Vagina (tissue), 2 donors: Measurements from ENCODE around the gene RSU1. TPM values are rescaled to one million over a fixed set of nuclear protein-coding genes. Genes with fewer than 3 reads are reported as not detected.

ENCODE experiments used
- DNase-seq, 2 donors: peaks; one replicate each; pipeline ENCODE4 v3.0.0-alpha.2; 2017; ENCODE audit errors: extremely low spot score in 2 of 2
- H3K27ac ChIP-seq: fragments of 200-600 bp; sonication (generic); one replicate; pipeline ENCODE4 v1.5.1; 2019
- H3K27me3 ChIP-seq: fragments of 200-600 bp; sonication (generic); one replicate; pipeline ENCODE4 v1.5.1; 2019
- H3K36me3 ChIP-seq, 2 donors: fragments of 200-600 bp; sonication (generic); one replicate each; pipeline ENCODE4 v1.5.1; 2017 to 2019
- H3K4me1 ChIP-seq: fragments of 200-600 bp; sonication (generic); one replicate; pipeline ENCODE4 v1.5.1; 2019
- H3K4me3 ChIP-seq, 2 donors: fragments of 200-600 bp; sonication (generic); 1 replicate in 1 of 2; 2 replicates in 1 of 2; pipeline ENCODE4 v1.5.1; 2016 to 2019
- H3K9me3 ChIP-seq: fragments of 200-600 bp; sonication (generic); one replicate; pipeline ENCODE4 v1.5.1; 2019
- CTCF ChIP-seq, 3 experiments: fragments of 450-650 bp in 2 of 3; fragments of 200-600 bp in 1 of 3; sonication (generic) in 1 of 3; IDR thresholded peaks; one replicate each; pipeline ENCODE4 v1.5.1; 2017 to 2019; ENCODE audit warnings: antibody characterized with exemption in 3 of 3, mild to moderate bottlenecking in 2 of 3, moderate library complexity in 2 of 3
- POLR2A ChIP-seq, 2 donors: fragments of 450-650 bp; IDR thresholded peaks; one replicate each; pipeline ENCODE4 v1.6.1; 2017; ENCODE audit warnings: antibody characterized with exemption in 2 of 2, mild to moderate bottlenecking in 2 of 2, moderate library complexity in 2 of 2
- POLR2AphosphoS5 ChIP-seq, 2 donors: sonication (generic); formaldehyde crosslinking; IDR thresholded peaks; one replicate each; pipeline ENCODE4 v1.9.0; 2017; ENCODE audit warnings: antibody characterized with exemption in 2 of 2, mild to moderate bottlenecking in 2 of 2, low read depth in 1 of 2; ENCODE audit not compliant: insufficient read depth in 1 of 2
- intact Hi-C: fragments of 100-400 bp; cut with DNase I; formaldehyde crosslinking; loops from one replicate; pipeline ENCODE4 v1.15.1; 2023
- total RNA-seq: library from RNA; depleted of rRNA; stranded (reverse); fragments of >200 nt; gene quantifications from one replicate; pipeline ENCODE4 v1.2.3, GENCODE V29; 2016

The RSU1 gene
- total RNA-seq, 1 donor from 2014 or later, result 50.3 TPM

GRCh38 chr10:16700331-16700730, 116.9 kb downstream of the RSU1 start:
- Histone ChIP-seq H3K4me3 (no peak overlapping the region), H3K9me3 (no peaks in the 10 kb centered on the region), H3K4me1 (no peaks in the 10 kb centered on the region), H3K27ac (no peak overlapping the region), H3K36me3 (no peaks in the 10 kb centered on the region), H3K27me3 (no peaks in the 10 kb centered on the region)
- no peak for TF ChIP-seq CTCF (IDR thresholded peaks at IDR 0.05)
- TF ChIP-seq POLR2AphosphoS5 (IDR thresholded peaks at IDR 0.05; ENCODE audit: insufficient read depth in 1 of 2, low read depth in 1 of 2), result no peak
- TF ChIP-seq POLR2A (IDR thresholded peaks at IDR 0.05), result no peak
- DNase-seq, result no peak
- intact Hi-C loops, result no loop called here

- no peaks in the 10 kb centered on the region for H3K36me3 ChIP-seq
- no peaks in the 10 kb centered on the region for H3K9me3 ChIP-seq
- no peak for TF ChIP-seq POLR2AphosphoS5 (IDR thresholded peaks at IDR 0.05; ENCODE audit: insufficient read depth in 1 of 2, low read depth in 1 of 2)
- TF ChIP-seq POLR2A (IDR thresholded peaks at IDR 0.05), result no peak
- intact Hi-C loops, result no loop called here
- no peaks in the 10 kb centered on the region for H3K27me3 ChIP-seq
- no peak for DNase-seq
- no peaks in the 10 kb centered on the region for H3K4me1 ChIP-seq
- H3K4me3 ChIP-seq, result no peak overlapping the region
- H3K27ac ChIP-seq, result no peak overlapping the region
Observed at GRCh38 chr10:16699435-16700057, 117.7 kb downstream of the RSU1 start.

- intact Hi-C loops, result no loop called here
- no peak for TF ChIP-seq POLR2AphosphoS5 (IDR thresholded peaks at IDR 0.05; ENCODE audit: insufficient read depth in 1 of 2, low read depth in 1 of 2)
- no peak for TF ChIP-seq POLR2A (IDR thresholded peaks at IDR 0.05)
- TF ChIP-seq CTCF (IDR thresholded peaks at IDR 0.05), result no peak
- no peak for DNase-seq
- no peaks in the 10 kb centered on the region for H3K36me3 ChIP-seq
- H3K27ac ChIP-seq, result no peak overlapping the region
- H3K9me3 ChIP-seq, result no peaks in the 10 kb centered on the region
- H3K4me3 ChIP-seq, result no peak overlapping the region
- H3K27me3 ChIP-seq, result no peaks in the 10 kb centered on the region
- H3K4me1 ChIP-seq, result no peaks in the 10 kb centered on the region
Observed at GRCh38 chr10:16698461-16698860, 118.8 kb downstream of the RSU1 start.

- Histone ChIP-seq H3K27ac (no peak overlapping the region), H3K27me3 (no peaks in the 10 kb centered on the region), H3K9me3 (no peaks in the 10 kb centered on the region), H3K4me1 (no peaks in the 10 kb centered on the region), H3K36me3 (no peaks in the 10 kb centered on the region), H3K4me3 (no peak overlapping the region)
- TF ChIP-seq POLR2AphosphoS5 (IDR thresholded peaks at IDR 0.05; ENCODE audit: insufficient read depth in 1 of 2, low read depth in 1 of 2) (no peak), POLR2A (IDR thresholded peaks at IDR 0.05) (no peak), CTCF (IDR thresholded peaks at IDR 0.05) (no peak)
- no peak for DNase-seq
- intact Hi-C loops, result no loop called here
Observed at GRCh38 chr10:16690417-16690816, 126.8 kb downstream of the RSU1 start.

GRCh38 chr10:16689696-16690095, 127.5 kb downstream of the RSU1 start:
- intact Hi-C loops, result no loop called here

More at GRCh38 chr10:16689696-16690095, 127.5 kb downstream of the RSU1 start:
- Histone ChIP-seq H3K4me1 (no peaks in the 10 kb centered on the region), H3K27ac (no peak overlapping the region), H3K36me3 (no peaks in the 10 kb centered on the region), H3K9me3 (no peaks in the 10 kb centered on the region), H3K4me3 (no peak overlapping the region), H3K27me3 (no peaks in the 10 kb centered on the region)
- DNase-seq, result no peak
- no peak for TF ChIP-seq POLR2AphosphoS5 (IDR thresholded peaks at IDR 0.05; ENCODE audit: insufficient read depth in 1 of 2, low read depth in 1 of 2)
- TF ChIP-seq POLR2A (IDR thresholded peaks at IDR 0.05), result no peak
- no peak for TF ChIP-seq CTCF (IDR thresholded peaks at IDR 0.05)
